ENCODE measurements around the gene FBXO41.

GRCh38 chr2:73246850-73247249 lies 37.4 kb downstream of the FBXO41 start:
- no peak for TF ChIP-seq CTCF (IDR thresholded peaks at IDR 0.05)
- TF ChIP-seq POLR2AphosphoS5 (IDR thresholded peaks at IDR 0.05) = no peak
- TF ChIP-seq POLR2A (IDR thresholded peaks at IDR 0.05) = no peak
